HL-60 (cell line): ENCODE results near the gene RBM22.

Experiments used
- DNase-seq, 2 experiments: peaks; one replicate each; pipeline ENCODE4 v3.0.0-alpha.2; 2010 to 2020; ENCODE audit warnings: low read depth in 1 of 2, low spot score in 1 of 2
- H3K27ac ChIP-seq: fragments of 250-450 bp; sonication (Bioruptor Pico); replicated peaks from 2 replicates; pipeline ENCODE4 v1.5.1; 2020; ENCODE audit warnings: mild to moderate bottlenecking, moderate library complexity
- H3K27me3 ChIP-seq: fragments of 250-450 bp; sonication (Bioruptor Pico); 2 replicates; pipeline ENCODE4 v1.5.1; 2021; ENCODE audit warnings: mild to moderate bottlenecking, moderate library complexity; ENCODE audit not compliant: insufficient read depth, poor library complexity, severe bottlenecking
- H3K4me3 ChIP-seq: replicated peaks from 2 replicates; pipeline ENCODE4 v1.5.1; 2011; ENCODE audit warnings: mild to moderate bottlenecking, control low read depth, low read length; ENCODE audit not compliant: insufficient read depth
- CTCF ChIP-seq: IDR thresholded peaks from one replicate; pipeline ENCODE4 v1.5.1; 2011; ENCODE audit warnings: low read length, control low read depth, inconsistent platforms; ENCODE audit not compliant: insufficient read depth
- POLR2AphosphoS5 ChIP-seq: IDR thresholded peaks from 2 replicates; pipeline ENCODE4 v1.6.1; 2012; ENCODE audit warnings: low read depth
- REST ChIP-seq: IDR thresholded peaks from 2 replicates; pipeline ENCODE4 v1.6.1; 2012; ENCODE audit warnings: low read depth; ENCODE audit not compliant: insufficient replicate concordance
- SPI1 ChIP-seq: IDR thresholded peaks from 2 replicates; pipeline ENCODE4 v1.6.1; 2012; ENCODE audit warnings: low read depth, mild to moderate bottlenecking, borderline replicate concordance

RBM22 gene

GRCh38 chr5:150641006-150641570, 59.8 kb downstream of the RBM22 start:
- TF ChIP-seq POLR2AphosphoS5 (no peak), CTCF (no peak), SPI1 (no peak), REST (no peak)
- Histone ChIP-seq H3K4me3 (no peak overlapping the region), H3K27ac (no peak overlapping the region), H3K27me3 (peaks cover 2% of the 10 kb centered on the region)
- no peak for DNase-seq
